Measurements from ENCODE around the gene ARHGAP44. TPM values are rescaled to one million over a fixed set of nuclear protein-coding genes. Genes with fewer than 3 reads are reported as not detected.

ARHGAP44 gene
- total and polyA plus RNA-seq, 2 donors (not counting 3 experiments of a cell fraction or from before 2014, with no cell fraction given), result 0.11 to 0.42 TPM

GRCh38 chr17:12995106-12995895, 206.0 kb downstream of the ARHGAP44 start:
- Histone ChIP-seq H3K4me1 (ENCODE audit: control insufficient read depth, extremely low read depth, insufficient read depth, low read length) (no peaks in the 10 kb centered on the region), H3K4me3 (replicated peaks in 1 of 3; ENCODE audit: insufficient read depth in 1 of 3, low read depth in 1 of 3, low read length in 3 of 3) (no peak overlapping the region), H3K27me3 (ENCODE audit: control insufficient read depth in 2 of 2, insufficient read depth in 2 of 2, low read length in 2 of 2) (no peaks in the 10 kb centered on the region), H2AFZ (ENCODE audit: low read depth, low read length) (no peak overlapping the region), H3K36me3 (ENCODE audit: control insufficient read depth in 2 of 2, extremely low read depth in 1 of 2, insufficient read depth in 2 of 2, low read length in 2 of 2) (peaks cover 40 to 66% of the 10 kb centered on the region in 2 experiments), H4K20me1 (replicated peaks; ENCODE audit: control insufficient read depth, extremely low read depth, insufficient read depth, low read length) (no peaks in the 10 kb centered on the region), H3K27ac (ENCODE audit: insufficient read depth, low read depth, low read length) (no peak overlapping the region), H3K79me2 (ENCODE audit: control insufficient read depth, insufficient read depth, low read length) (no peaks in the 10 kb centered on the region), H3K9ac (replicated peaks; ENCODE audit: extremely low read depth, insufficient read depth, low read length) (no peak overlapping the region), H3K9me3 (replicated peaks; ENCODE audit: control insufficient read depth, insufficient read depth, low read length) (no peaks in the 10 kb centered on the region), H3K9me1 (replicated peaks; ENCODE audit: control insufficient read depth, extremely low read depth, insufficient read depth, low read length) (no peaks in the 10 kb centered on the region), H3K4me2 (ENCODE audit: insufficient read depth, low read length) (no peak overlapping the region)
- ChIA-PET POLR2A (no interaction called here), CTCF (interaction anchor here (1.2 kb wide), 1 partner anchor 22 kb away, joined by 3 read pairs; the partner anchor contains the start of gene ELAC2)
- FAIRE-seq (no peak), DNase-seq (ENCODE audit: low read depth, low spot score) (no peak)
- no TSS peak for BruUV-seq (replicated peaks)
- TF ChIP-seq POLR2AphosphoS5 (IDR thresholded peaks at IDR 0.05; ENCODE audit: insufficient read depth, low read depth, low read length), result no peak
- TF ChIP-seq JUN (IDR thresholded peaks at IDR 0.05; ENCODE audit: borderline replicate concordance, insufficient read depth, insufficient read length, low read depth), result no peak
- TF ChIP-seq MAX (IDR thresholded peaks at IDR 0.05; ENCODE audit: insufficient read depth, insufficient read length), result no peak
- no peak for TF ChIP-seq FOS (IDR thresholded peaks at IDR 0.05; ENCODE audit: borderline replicate concordance, insufficient read depth, low read length)
- TF ChIP-seq CTCF (IDR thresholded peaks at IDR 0.05; ENCODE audit: extremely low read depth in 1 of 2, insufficient read depth in 1 of 2, low read depth in 1 of 2, low read length in 2 of 2), result no peak
- no peak for TF ChIP-seq POLR2A (IDR thresholded peaks at IDR 0.05; ENCODE audit: low read depth, low read length)
- no peak for TF ChIP-seq EZH2 (IDR thresholded peaks at IDR 0.05; ENCODE audit: borderline replicate concordance, low read depth, low read length, severe bottlenecking)
- no peak for TF ChIP-seq GATA2 (IDR thresholded peaks at IDR 0.05; ENCODE audit: insufficient read depth, insufficient read length, low read depth, low read length)
- no peak for TF ChIP-seq MYC (IDR thresholded peaks at IDR 0.05; ENCODE audit: low read depth, low read length)
- dilution Hi-C loops (cut with MboI; ENCODE audit: extremely low pct_ligation_motif_present, low sequenced_read_pairs), result no loop called here
- intact Hi-C loops (cut with micrococcal nuclease), result no loop called here

Data from endothelial cell of umbilical vein (primary cell).